HepG2 (cell line): Measurements from ENCODE around the gene HDAC10. TPM values are rescaled to one million over a fixed set of nuclear protein-coding genes. Genes with fewer than 3 reads are reported as not detected.

Experiments
- AKAP8 ChIP-seq: sonication (generic); formaldehyde crosslinking; IDR thresholded peaks from 2 replicates; pipeline ENCODE4 v1.5.1; 2020; ENCODE audit warnings: mild to moderate bottlenecking, missing genetic modification reagents
- E2F1 ChIP-seq: sonication (generic); formaldehyde crosslinking; IDR thresholded peaks from 2 replicates; pipeline ENCODE4 v1.5.0; 2020; ENCODE audit warnings: missing genetic modification reagents
- ELF3 ChIP-seq: IDR thresholded peaks from 2 replicates; pipeline ENCODE4 v1.6.1; 2016; ENCODE audit warnings: missing genetic modification reagents, missing compliant biosample characterization
- ETV6 ChIP-seq: sonication (generic); formaldehyde crosslinking; conservative IDR thresholded peaks from 2 replicates; pipeline ENCODE4 v1.4.0; 2020; ENCODE audit warnings: missing genetic modification reagents
- NCOA1 ChIP-seq: sonication (generic); formaldehyde crosslinking; IDR thresholded peaks from 2 replicates; pipeline ENCODE4 v1.9.0; 2021; ENCODE audit warnings: missing genetic modification reagents
- RARG ChIP-seq: sonication (generic); formaldehyde crosslinking; IDR thresholded peaks from 2 replicates; pipeline ENCODE4 v1.4.0; 2020; ENCODE audit warnings: low read depth, mild to moderate bottlenecking, missing genetic modification reagents
- SALL1 ChIP-seq: sonication (generic); formaldehyde crosslinking; IDR thresholded peaks from 2 replicates; pipeline ENCODE4 v1.8.0; 2022; ENCODE audit warnings: mild to moderate bottlenecking, missing genetic modification reagents
- SP4 ChIP-seq: sonication (generic); formaldehyde crosslinking; IDR thresholded peaks from 2 replicates; pipeline ENCODE4 v1.8.1; 2023; ENCODE audit warnings: mild to moderate bottlenecking, missing genetic modification reagents
- ZBTB20 ChIP-seq: sonication (generic); formaldehyde crosslinking; IDR thresholded peaks from 2 replicates; pipeline ENCODE4 v1.8.1; 2023; ENCODE audit warnings: missing genetic modification reagents, low read depth, mild to moderate bottlenecking, borderline replicate concordance
- ZNF280B ChIP-seq: sonication (generic); formaldehyde crosslinking; IDR thresholded peaks from 2 replicates; pipeline ENCODE4 v1.5.0; 2020; ENCODE audit warnings: missing genetic modification reagents, mild to moderate bottlenecking, borderline replicate concordance
- ZNF569 ChIP-seq: sonication (generic); formaldehyde crosslinking; IDR thresholded peaks from 2 replicates; pipeline ENCODE4 v1.5.0; 2020; ENCODE audit warnings: mild to moderate bottlenecking, missing genetic modification reagents, moderate library complexity, borderline replicate concordance
- ZNF605 ChIP-seq: sonication (generic); formaldehyde crosslinking; IDR thresholded peaks from 2 replicates; pipeline ENCODE4 v1.8.0; 2022; ENCODE audit warnings: mild to moderate bottlenecking, missing genetic modification reagents
- ZNF609 ChIP-seq: sonication (generic); formaldehyde crosslinking; IDR thresholded peaks from 2 replicates; pipeline ENCODE4 v1.4.0; 2020; ENCODE audit warnings: mild to moderate bottlenecking, missing genetic modification reagents, borderline replicate concordance
- ZNF619 ChIP-seq: sonication (generic); formaldehyde crosslinking; IDR thresholded peaks from 2 replicates; pipeline ENCODE4 v1.4.0; 2020; ENCODE audit warnings: mild to moderate bottlenecking, missing genetic modification reagents
- ZNF670 ChIP-seq: sonication (generic); formaldehyde crosslinking; IDR thresholded peaks from 2 replicates; pipeline ENCODE4 v1.8.0; 2022; ENCODE audit warnings: mild to moderate bottlenecking, missing genetic modification reagents, borderline replicate concordance
- ZNF672 ChIP-seq: sonication (generic); formaldehyde crosslinking; IDR thresholded peaks from 2 replicates; pipeline ENCODE4 v1.8.1; 2022; ENCODE audit warnings: missing genetic modification reagents
- ZNF746 ChIP-seq: sonication (generic); formaldehyde crosslinking; IDR thresholded peaks from 2 replicates; pipeline ENCODE4 v1.8.0; 2022; ENCODE audit warnings: mild to moderate bottlenecking, missing genetic modification reagents
- ZNF839 ChIP-seq: sonication (generic); formaldehyde crosslinking; IDR thresholded peaks from 2 replicates; pipeline ENCODE4 v1.4.0; 2020; ENCODE audit warnings: missing genetic modification reagents, mild to moderate bottlenecking, borderline replicate concordance
- ZNF841 ChIP-seq: sonication (generic); formaldehyde crosslinking; IDR thresholded peaks from 2 replicates; pipeline ENCODE4 v1.8.1; 2023; ENCODE audit warnings: missing genetic modification reagents, borderline replicate concordance
- polyA plus RNA-seq, 8 experiments: library from polyadenylated mRNA; depleted of rRNA in 3 of 8; stranded (reverse) in 7 of 8; unstranded in 1 of 8; fragments of >200 nt; fragmentation: Illumina TruSeq in 4 of 8; extraction: Trizol in 4 of 8; gene quantifications; 2 replicates each; pipeline versions ENCODE4 v1.2.1 to v1.2.3, GENCODE V29; 2011 to 2016; ENCODE audit warnings: low read depth in 4 of 8, missing spikeins in 1 of 8, mixed read lengths in 1 of 8; ENCODE audit not compliant: insufficient read depth in 1 of 8
- total RNA-seq, 5 experiments: library from RNA; depleted of rRNA; stranded (reverse); fragments of >200 nt; fragmentation: Illumina TruSeq; extraction: Trizol; gene quantifications; 2 replicates each; pipeline ENCODE4 v1.2.3, GENCODE V29; 2016; ENCODE audit warnings: low read depth in 1 of 5
- TF ChIP-seq, protein P1 (sequence below): sonication (generic); formaldehyde crosslinking; IDR thresholded peaks from 2 replicates; pipeline ENCODE4 v1.4.0; 2020; ENCODE audit warnings: mild to moderate bottlenecking, missing genetic modification reagents, borderline replicate concordance

The HDAC10 gene
- total and polyA plus RNA-seq, 2 of the 13 experiments (the other 11 are each of a cell fraction or from before 2014, with no cell fraction given): 13.9 to 14.9 TPM

DNA sequence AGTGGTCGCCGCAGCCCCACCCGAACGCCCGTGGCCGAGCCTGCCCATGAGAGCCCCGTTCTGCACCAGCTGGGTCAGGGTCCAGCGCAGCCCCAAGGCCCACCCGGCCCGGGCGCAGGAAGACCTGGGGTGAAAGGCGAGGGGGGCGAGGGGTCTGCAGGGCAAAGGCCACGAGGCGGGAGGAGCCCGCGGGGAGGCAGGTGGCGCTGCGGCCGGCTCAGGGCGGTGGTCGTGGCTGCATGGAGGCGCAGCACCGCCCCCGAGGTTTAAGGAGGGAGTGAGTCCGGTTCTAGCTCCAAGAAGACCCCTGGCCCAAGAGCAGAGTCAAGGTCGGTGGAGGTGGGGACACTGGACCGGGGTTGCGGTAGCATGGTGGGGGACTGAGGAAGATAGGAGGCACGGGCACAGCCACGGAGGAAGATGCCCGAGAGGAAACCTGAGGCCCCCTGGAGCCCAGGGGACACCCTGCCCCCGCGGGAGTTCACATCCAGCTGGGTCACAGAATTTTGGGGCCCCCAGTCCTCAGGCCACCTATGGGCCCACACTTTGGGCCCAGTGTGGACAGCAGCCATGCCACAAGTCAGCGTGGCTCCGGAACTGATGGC lies 514 bp upstream of the HDAC10 start (continued):
- TF ChIP-seq ZNF609 (no peak), SP4 (peak; percentile 13; the same call in 1 of the 2 replicates), E2F1 (CRISPR knock-in tag) (no peak), ZNF670 (CRISPR knock-in tag) (no peak), ETV6 (no peak), ZBTB20 (CRISPR knock-in tag) (no peak), ZNF280B (CRISPR knock-in tag) (no peak), ZNF569 (CRISPR knock-in tag) (no peak), RARG (CRISPR knock-in tag) (no peak), ELF3 (CRISPR knock-in tag) (no peak), ZNF839 (CRISPR knock-in tag) (no peak), AKAP8 (CRISPR knock-in tag) (peak; percentile 82; the same call in 1 of the 2 replicates), NCOA1 (0 out of 2 replicates have a peak, but pooled peaks have one; percentile 19), ZNF672 (CRISPR knock-in tag) (no peak), ZNF619 (no peak), ZNF605 (CRISPR knock-in tag) (peak; percentile 51; the same call in 1 of the 2 replicates), SALL1 (peak; percentile 21; the same call in 1 of the 2 replicates), ZNF746 (CRISPR knock-in tag) (no peak), ZNF841 (CRISPR knock-in tag) (no peak)
- TF ChIP-seq, protein P1, sequence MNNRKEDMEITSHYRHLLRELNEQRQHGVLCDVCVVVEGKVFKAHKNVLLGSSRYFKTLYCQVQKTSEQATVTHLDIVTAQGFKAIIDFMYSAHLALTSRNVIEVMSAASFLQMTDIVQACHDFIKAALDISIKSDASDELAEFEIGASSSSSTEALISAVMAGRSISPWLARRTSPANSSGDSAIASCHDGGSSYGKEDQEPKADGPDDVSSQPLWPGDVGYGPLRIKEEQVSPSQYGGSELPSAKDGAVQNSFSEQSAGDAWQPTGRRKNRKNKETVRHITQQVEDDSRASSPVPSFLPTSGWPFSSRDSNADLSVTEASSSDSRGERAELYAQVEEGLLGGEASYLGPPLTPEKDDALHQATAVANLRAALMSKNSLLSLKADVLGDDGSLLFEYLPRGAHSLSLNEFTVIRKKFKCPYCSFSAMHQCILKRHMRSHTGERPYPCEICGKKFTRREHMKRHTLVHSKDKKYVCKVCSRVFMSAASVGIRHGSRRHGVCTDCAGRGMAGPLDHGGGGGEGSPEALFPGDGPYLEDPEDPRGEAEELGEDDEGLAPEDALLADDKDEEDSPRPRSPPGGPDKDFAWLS (CRISPR knock-in tag): 0 out of 2 replicates have a peak, but pooled peaks have one; percentile 69
